ENCODE data around the gene DIS3L2.

- no peak for TF ChIP-seq POLR2AphosphoS5 (IDR thresholded peaks at IDR 0.05; ENCODE audit: low read depth, low read length)
- no peak for TF ChIP-seq TAF1 (IDR thresholded peaks at IDR 0.05; ENCODE audit: borderline replicate concordance, low read depth, low read length)
Observed at GRCh38 chr2:231946241-231946814, 15.2 kb upstream of the DIS3L2 start.

All from GM12892 (cell line).